NCI-H1436 (cell line): ENCODE results near the gene ZNF148.

ENCODE experiments used
- DNase-seq: peaks from one replicate; lab custom pipeline; 2025; lab: John Stamatoyannopoulos, UW

Gene ZNF148

DNA sequence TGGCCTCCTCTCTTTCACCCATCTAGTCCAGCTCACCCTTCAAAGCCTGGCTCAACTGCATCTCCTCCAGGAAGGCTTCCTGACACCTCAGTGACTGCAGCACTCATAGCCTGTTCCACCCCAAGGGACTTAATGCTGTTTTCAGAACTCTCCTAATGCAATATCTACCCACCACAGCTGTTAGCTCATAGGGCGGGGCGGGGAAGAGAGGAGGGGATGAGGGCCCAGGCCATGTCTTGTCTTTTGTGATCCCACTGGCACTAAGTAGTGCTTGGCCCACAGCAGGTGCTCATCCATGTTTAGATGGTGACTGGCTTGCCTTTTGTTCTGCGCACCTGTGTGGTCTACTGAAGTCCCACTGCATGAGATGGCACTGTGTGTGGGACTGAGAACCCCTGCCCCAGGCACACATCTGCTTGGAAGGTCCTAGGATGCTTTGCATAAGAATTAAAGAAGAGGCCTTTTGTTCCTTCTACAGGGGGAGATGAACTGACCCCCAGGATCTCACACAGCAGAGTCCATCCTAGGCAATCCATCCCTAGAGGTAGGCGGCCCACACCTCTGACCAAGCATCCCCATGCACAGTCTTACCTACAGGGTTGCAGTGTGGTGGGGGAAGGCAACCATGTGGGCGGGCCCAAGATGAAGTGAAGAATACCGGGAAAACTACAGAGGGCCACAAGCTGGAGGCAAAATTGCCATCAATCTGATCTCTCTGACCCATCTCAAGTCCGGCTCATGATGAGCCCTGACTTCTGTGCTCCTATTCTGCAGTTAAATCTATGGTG lies 185.6 kb downstream of the ZNF148 start:
- no peak for DNase-seq

DNA sequence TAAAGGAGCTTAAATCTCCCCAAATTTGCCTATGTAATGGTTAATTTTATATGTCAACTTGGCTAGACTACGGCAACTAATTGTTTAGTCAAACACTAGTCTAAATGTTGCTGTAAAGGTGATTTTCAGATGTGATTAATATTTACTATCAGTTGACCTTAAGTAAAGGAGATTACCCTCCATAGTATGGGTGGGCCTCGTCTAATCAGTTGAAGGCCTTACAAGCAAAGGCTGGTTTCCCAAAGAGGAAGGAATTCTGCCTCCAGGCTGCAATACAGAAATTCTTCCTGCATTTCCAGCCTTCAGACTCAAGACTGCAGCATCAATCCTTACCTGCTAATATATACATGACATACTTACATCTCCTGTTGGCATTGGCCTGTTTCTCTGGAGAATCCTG lies 186.2 kb downstream of the ZNF148 start:
- no peak for DNase-seq

DNA sequence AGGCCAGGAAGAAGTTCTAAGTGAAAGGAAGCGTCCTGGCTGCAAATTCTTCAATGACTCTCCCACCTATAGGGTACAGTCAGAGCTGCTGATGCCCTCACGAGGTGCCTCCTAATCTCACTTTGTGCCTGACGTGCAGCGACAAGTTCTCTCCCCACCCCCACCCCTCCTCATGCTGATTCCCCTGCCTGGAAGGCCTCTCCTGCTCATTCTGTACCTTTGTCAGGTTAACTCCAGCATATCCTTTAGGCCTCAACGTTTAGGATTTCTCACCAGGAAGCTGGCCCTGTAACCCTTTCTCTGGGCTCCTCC lies 187.6 kb downstream of the ZNF148 start:
- DNase-seq = no peak

DNA sequence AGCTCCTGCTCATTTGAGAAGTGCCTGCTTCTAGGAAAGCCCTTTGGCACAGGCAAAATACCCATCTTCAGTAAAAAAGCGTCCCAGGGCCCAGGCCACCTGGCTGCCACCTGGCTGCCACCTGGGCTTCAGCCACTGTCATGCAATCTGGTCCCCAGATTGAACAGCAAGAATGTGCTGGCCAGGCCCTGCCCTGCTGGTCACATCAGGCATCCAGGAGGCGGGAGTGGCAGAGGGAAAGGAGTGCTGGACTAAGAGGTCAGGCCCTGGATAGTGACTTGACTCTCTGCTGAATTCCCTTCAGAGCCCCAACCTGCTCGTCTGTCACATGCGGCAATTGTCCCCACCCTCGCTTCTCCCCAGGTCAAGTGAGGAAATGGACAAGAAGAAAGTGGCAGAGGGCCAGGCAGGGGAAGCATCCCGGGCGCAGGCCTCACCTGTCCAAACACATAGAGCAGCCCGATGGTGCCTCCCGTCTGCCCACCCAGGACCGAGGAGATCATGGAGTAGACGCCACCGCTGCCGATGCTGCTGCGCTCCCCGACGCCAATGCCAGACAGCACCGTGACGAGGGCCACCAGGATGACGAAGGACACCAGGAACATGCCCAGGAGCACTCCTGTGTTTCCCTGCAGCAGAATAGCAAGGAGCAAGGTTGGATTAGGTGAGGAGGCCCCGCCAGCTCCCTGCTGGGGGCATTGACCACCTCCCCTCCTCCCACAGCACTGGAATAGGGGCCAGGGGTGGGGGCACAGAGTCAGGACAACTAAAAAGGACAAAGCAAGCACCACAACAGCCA lies 188.1 kb downstream of the ZNF148 start:
- DNase-seq = no peak

DNA sequence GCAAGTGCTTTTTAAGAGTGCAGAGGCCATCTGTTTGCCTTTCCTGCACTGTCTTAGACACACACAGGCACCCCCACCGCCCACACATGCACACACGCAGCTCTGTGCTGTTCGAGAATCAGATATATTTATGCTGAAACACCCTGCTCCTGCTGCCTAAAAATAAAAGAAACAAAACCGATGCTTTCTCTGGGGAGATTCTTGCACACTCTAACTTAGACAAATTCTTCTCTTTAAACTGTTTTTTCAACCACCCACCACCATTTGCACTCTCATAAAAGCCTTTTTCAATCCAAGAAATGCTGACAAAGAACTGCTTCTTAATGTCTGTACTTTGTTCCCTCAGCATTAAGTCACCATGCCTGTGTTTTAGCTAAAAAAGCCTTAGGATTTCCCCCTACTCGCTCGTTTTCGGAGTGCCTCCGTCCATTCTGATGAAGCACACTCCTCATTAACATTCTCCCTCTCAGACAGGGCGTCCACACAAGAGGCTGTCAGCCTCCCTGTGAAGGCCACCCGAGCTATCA lies 188.8 kb downstream of the ZNF148 start:
- DNase-seq = no peak

DNA sequence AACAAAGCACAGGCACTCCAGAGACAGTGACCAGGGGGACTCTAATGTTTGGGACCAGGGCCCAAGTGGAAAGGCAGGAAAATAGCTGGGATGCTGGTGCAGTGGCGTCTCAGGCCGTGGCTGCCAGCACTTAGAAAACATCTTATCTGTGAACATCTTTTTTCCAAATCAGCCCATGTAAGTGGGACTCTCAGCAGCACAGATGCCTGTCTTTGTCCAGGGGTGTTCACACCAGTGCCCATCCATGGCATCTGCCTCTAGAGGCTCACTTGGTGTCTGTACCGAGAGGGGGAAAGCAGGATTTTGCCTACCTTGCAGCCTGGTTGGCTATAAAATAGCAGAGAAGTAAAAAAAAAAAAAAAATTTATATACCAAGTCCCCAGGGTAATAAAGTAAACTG lies 189.3 kb downstream of the ZNF148 start:
- DNase-seq = no peak

DNA sequence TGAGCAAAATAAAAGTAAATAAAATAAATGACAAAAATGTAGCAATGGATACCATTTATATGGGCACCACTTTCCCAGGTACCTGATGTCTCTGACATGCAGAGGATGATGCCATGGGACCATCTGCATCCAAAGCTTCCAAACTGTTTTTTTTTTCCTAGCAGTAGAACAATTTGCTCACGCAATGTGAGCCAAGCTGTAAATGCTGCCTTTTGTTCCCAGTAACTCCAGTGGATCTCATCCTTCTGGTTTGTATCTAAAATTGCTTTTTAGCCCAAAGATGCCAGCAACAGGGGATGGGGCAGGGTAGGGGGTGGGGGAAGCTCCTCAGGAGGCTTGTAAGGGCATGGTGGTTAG lies 195.3 kb downstream of the ZNF148 start:
- DNase-seq = no peak

DNA sequence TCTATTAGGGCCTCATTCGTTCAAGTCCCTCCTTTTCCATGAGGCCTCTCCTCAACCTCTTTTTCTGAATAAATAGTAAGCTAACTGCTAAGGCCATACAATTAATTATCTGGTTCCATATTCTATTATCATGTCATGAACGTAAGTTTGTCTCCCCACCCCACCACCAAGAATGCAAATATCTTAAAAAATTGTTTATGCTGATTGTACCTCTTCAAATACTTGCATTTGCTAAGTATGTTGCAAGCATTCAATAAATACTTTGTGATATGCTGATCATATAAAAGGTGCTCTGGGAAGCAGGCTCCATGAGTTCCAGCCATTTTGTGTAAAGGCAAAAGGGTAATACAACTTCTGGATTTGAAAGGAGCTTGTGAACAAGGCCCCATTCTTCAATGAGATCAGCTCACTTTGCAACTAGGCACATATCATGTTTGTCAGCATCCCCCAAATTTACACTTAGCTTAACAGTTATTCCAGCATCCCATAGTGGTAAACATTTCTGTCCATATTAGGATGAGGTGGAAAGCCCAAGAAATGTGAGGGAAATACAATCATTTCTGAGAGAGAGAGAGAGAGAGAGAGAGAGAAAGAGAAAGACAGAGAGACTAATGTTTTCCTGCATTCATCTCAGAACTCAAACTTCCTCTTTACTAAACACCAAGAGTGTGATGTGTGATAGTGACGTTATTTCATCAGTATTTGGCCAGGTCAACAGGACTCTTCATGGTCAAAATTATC lies 195.8 kb downstream of the ZNF148 start:
- no peak for DNase-seq

DNA sequence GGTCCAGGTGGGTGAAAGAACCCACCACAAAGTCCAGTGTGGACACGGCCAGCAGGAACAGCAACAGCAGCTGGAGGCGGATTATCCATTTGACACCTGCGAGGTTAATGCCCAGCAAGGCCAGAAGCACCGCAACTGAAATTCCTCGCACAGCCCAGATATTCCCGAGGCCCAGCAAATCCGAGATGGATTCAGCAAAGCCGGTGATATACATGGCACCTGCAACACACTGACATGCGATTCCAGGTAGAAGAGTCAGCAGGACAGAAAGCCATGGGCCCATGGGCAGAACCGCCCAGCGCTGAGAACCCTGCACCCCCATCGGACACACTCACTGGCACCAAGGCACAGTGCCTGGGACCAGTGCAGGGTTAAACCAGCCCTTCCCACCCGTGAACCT lies 197.4 kb downstream of the ZNF148 start:
- no peak for DNase-seq
